SK-N-SH treated with all-trans-retinoic acid at 6 μM for 48 hours (cell line): ENCODE measurements around the gene DEGS2.

Experiments
- CSDC2 ChIP-seq: fragments of 250-450 bp; sonication (Bioruptor Pico); IDR thresholded peaks from 2 replicates; pipeline ENCODE4 v1.5.0; 2020; ENCODE audit warnings: mild to moderate bottlenecking, moderate library complexity
- ESRRG ChIP-seq: fragments of 250-450 bp; sonication (Bioruptor Pico); IDR thresholded peaks from 2 replicates; pipeline ENCODE4 v1.6.1; 2021; ENCODE audit warnings: mild to moderate bottlenecking
- GLIS3 ChIP-seq: fragments of 250-450 bp; sonication (Bioruptor Pico); IDR thresholded peaks from 2 replicates; pipeline ENCODE4 v1.5.0; 2020; ENCODE audit warnings: mild to moderate bottlenecking, moderate library complexity
- RARB ChIP-seq: fragments of 250-450 bp; sonication (Bioruptor Pico); IDR thresholded peaks from 2 replicates; pipeline ENCODE4 v1.8.0; 2021; ENCODE audit warnings: mild to moderate bottlenecking, moderate library complexity
- TCF4 ChIP-seq: fragments of 250-450 bp; sonication (Bioruptor Pico); IDR thresholded peaks from 2 replicates; pipeline ENCODE4 v1.8.0; 2021; ENCODE audit warnings: mild to moderate bottlenecking, moderate library complexity, borderline replicate concordance
- ZC3H10 ChIP-seq: fragments of 250-450 bp; sonication (Bioruptor Pico); IDR thresholded peaks from 2 replicates; pipeline ENCODE4 v1.5.1; 2021; ENCODE audit warnings: mild to moderate bottlenecking, moderate library complexity
- ZNF8 ChIP-seq: fragments of 450-650 bp; formaldehyde crosslinking; IDR thresholded peaks from 2 replicates; pipeline ENCODE4 v1.5.0; 2020; ENCODE audit warnings: mild to moderate bottlenecking, moderate library complexity
- TF ChIP-seq, protein P1 (sequence below): fragments of 250-450 bp; sonication (Bioruptor Pico); IDR thresholded peaks from 2 replicates; pipeline ENCODE4 v1.8.0; 2020; ENCODE audit warnings: mild to moderate bottlenecking, moderate library complexity, borderline replicate concordance
- TF ChIP-seq, protein P2 (sequence below): fragments of 250-450 bp; sonication (Bioruptor Pico); IDR thresholded peaks from 2 replicates; pipeline ENCODE4 v1.5.1; 2020; ENCODE audit warnings: low read depth, mild to moderate bottlenecking, moderate library complexity

GRCh38 chr14:100103250-100104005, 56.0 kb downstream of the DEGS2 start:
- TF ChIP-seq, protein P1, sequence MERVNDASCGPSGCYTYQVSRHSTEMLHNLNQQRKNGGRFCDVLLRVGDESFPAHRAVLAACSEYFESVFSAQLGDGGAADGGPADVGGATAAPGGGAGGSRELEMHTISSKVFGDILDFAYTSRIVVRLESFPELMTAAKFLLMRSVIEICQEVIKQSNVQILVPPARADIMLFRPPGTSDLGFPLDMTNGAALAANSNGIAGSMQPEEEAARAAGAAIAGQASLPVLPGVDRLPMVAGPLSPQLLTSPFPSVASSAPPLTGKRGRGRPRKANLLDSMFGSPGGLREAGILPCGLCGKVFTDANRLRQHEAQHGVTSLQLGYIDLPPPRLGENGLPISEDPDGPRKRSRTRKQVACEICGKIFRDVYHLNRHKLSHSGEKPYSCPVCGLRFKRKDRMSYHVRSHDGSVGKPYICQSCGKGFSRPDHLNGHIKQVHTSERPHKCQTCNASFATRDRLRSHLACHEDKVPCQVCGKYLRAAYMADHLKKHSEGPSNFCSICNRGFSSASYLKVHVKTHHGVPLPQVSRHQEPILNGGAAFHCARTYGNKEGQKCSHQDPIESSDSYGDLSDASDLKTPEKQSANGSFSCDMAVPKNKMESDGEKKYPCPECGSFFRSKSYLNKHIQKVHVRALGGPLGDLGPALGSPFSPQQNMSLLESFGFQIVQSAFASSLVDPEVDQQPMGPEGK, result no peak
- TF ChIP-seq, protein P2, sequence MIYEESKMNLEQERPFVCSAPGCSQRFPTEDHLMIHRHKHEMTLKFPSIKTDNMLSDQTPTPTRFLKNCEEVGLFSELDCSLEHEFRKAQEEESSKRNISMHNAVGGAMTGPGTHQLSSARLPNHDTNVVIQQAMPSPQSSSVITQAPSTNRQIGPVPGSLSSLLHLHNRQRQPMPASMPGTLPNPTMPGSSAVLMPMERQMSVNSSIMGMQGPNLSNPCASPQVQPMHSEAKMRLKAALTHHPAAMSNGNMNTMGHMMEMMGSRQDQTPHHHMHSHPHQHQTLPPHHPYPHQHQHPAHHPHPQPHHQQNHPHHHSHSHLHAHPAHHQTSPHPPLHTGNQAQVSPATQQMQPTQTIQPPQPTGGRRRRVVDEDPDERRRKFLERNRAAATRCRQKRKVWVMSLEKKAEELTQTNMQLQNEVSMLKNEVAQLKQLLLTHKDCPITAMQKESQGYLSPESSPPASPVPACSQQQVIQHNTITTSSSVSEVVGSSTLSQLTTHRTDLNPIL, result no peak
- TF ChIP-seq RARB (CRISPR knock-in tag) (no peak), TCF4 (no peak), ZC3H10 (no peak), CSDC2 (no peak), ZNF8 (CRISPR knock-in tag) (no peak), ESRRG (CRISPR knock-in tag) (no peak), GLIS3 (CRISPR knock-in tag) (no peak)
